GM23248 (cell line): Measurements from ENCODE around the gene TOM1L1. TPM values are rescaled to one million over a fixed set of nuclear protein-coding genes. Genes with fewer than 3 reads are reported as not detected.

Experiments
- DNase-seq: peaks from one replicate; pipeline ENCODE4 v3.0.0-alpha.2; 2015
- H2AFZ ChIP-seq: fragments of 200-600 bp; sonication (generic); 2 replicates; pipeline ENCODE4 v1.6.1; 2016; ENCODE audit warnings: antibody characterized with exemption
- H3F3A ChIP-seq: fragments of 200-600 bp; sonication (generic); 2 replicates; pipeline ENCODE4 v1.6.1; 2016; ENCODE audit warnings: mild to moderate bottlenecking, antibody characterized with exemption, mixed run types; ENCODE audit not compliant: insufficient read depth
- H3K27ac ChIP-seq: fragments of 200-600 bp; sonication (generic); 2 replicates; pipeline ENCODE4 v1.5.1; 2016; ENCODE audit warnings: mild to moderate bottlenecking
- H3K27me3 ChIP-seq: fragments of 200-600 bp; sonication (generic); replicated peaks from 2 replicates; pipeline ENCODE4 v1.6.1; 2016; ENCODE audit warnings: mild to moderate bottlenecking; ENCODE audit not compliant: insufficient read depth
- H3K36me3 ChIP-seq: fragments of 200-600 bp; sonication (generic); 2 replicates; pipeline ENCODE4 v1.6.1; 2016; ENCODE audit warnings: low read depth, mild to moderate bottlenecking
- H3K4me1 ChIP-seq: fragments of 200-600 bp; sonication (generic); 2 replicates; pipeline ENCODE4 v1.6.1; 2016; ENCODE audit warnings: mild to moderate bottlenecking; ENCODE audit not compliant: insufficient read depth
- H3K4me2 ChIP-seq: fragments of 200-600 bp; sonication (generic); one replicate; pipeline ENCODE4 v1.6.1; 2016; ENCODE audit warnings: mild to moderate bottlenecking; ENCODE audit not compliant: unreplicated experiment
- H3K4me3 ChIP-seq: fragments of 200-600 bp; sonication (generic); 2 replicates; pipeline ENCODE4 v1.5.1; 2016; ENCODE audit warnings: mild to moderate bottlenecking
- H3K79me2 ChIP-seq: fragments of 200-600 bp; sonication (generic); 2 replicates; pipeline ENCODE4 v1.6.1; 2016; ENCODE audit warnings: mild to moderate bottlenecking; ENCODE audit not compliant: insufficient read depth
- H3K9ac ChIP-seq: fragments of 200-600 bp; sonication (generic); 2 replicates; pipeline ENCODE4 v1.6.1; 2016; ENCODE audit warnings: mild to moderate bottlenecking
- H3K9me2 ChIP-seq: fragments of 200-600 bp; sonication (generic); 2 replicates; pipeline ENCODE4 v1.6.1; 2016; ENCODE audit warnings: mixed run types, mild to moderate bottlenecking, moderate library complexity; ENCODE audit not compliant: insufficient read depth
- H3K9me3 ChIP-seq: fragments of 200-600 bp; sonication (generic); one replicate; pipeline ENCODE4 v1.6.1; 2017; ENCODE audit warnings: low read depth
- H4K20me1 ChIP-seq: fragments of 200-600 bp; sonication (generic); 2 replicates; pipeline ENCODE4 v1.6.0; 2016; ENCODE audit not compliant: insufficient read depth
- EZH2 ChIP-seq: fragments of 200-600 bp; sonication (generic); IDR thresholded peaks from 2 replicates; pipeline ENCODE4 v1.6.1; 2018; ENCODE audit warnings: antibody characterized with exemption, mild to moderate bottlenecking; ENCODE audit not compliant: insufficient read depth, poor library complexity, severe bottlenecking
- EZH2phosphoT487 ChIP-seq: fragments of 200-600 bp; sonication (generic); IDR thresholded peaks from 2 replicates; pipeline ENCODE4 v1.6.1; 2018; ENCODE audit warnings: antibody characterized with exemption, moderate library complexity, mild to moderate bottlenecking, low read depth; ENCODE audit not compliant: insufficient read depth
- WGBS, 2 experiments: methylation state at CpG; one replicate each; pipeline ENCODE4 v1.1.6; 2015 to 2017; ENCODE audit warnings: low lambda C conversion rate in 2 of 2, low coverage in 1 of 2; ENCODE audit errors: missing lambda C conversion rate in 2 of 2; 5-methylcytosine and 5-hydroxymethylcytosine counted together
- in situ Hi-C: fragments of 300-500 bp; cut with MboI; formaldehyde crosslinking; loops from 2 replicates; pipeline ENCODE4 v1.15.0; 2020
- polyA plus RNA-seq: library from polyadenylated mRNA; unstranded; fragments of >200 nt; fragmentation: Nextera tagmentation; extraction: Ambion mirVana; gene quantifications from 2 replicates; pipeline ENCODE4 v1.2.1, GENCODE V29; 2016
- total RNA-seq: library from RNA; depleted of rRNA; stranded (reverse); fragments of >200 nt; shearing (Covaris generic); gene quantifications from 2 replicates; pipeline ENCODE4 v1.2.3, GENCODE V29; 2014

Gene TOM1L1
- total and polyA plus RNA-seq, 2 experiments from 2014 or later: 5.5 to 13.1 TPM

GRCh38 chr17:54903375-54903774 is 2.7 kb downstream of the TOM1L1 start:
- peaks cover 5% of the 10 kb centered on the region; the same call in 1 of the 2 replicates for H3K4me1 ChIP-seq
- H3F3A ChIP-seq: no peaks in the 10 kb centered on the region
- H3K36me3 ChIP-seq: no peaks in the 10 kb centered on the region
- 77 to 92% methylated on average over 1 of the region's 1 CpG for WGBS, 2 experiments
- no peak overlapping the region for H3K9ac ChIP-seq
- no peaks in the 10 kb centered on the region for H3K9me2 ChIP-seq
- H4K20me1 ChIP-seq: no peaks in the 10 kb centered on the region
- no peak overlapping the region for H3K27ac ChIP-seq
- H3K79me2 ChIP-seq: no peaks in the 10 kb centered on the region
- peaks cover 13% of the 10 kb centered on the region; the same call in 1 of the 2 replicates for H3K27me3 ChIP-seq
- no peaks in the 10 kb centered on the region for H3K9me3 ChIP-seq
- H3K4me2 ChIP-seq: no peak overlapping the region
- TF ChIP-seq EZH2phosphoT487 (no peak), EZH2 (no peak)
- H3K4me3 ChIP-seq: no peak overlapping the region
- no peak overlapping the region for H2AFZ ChIP-seq
- DNase-seq: peak; percentile 10
- in situ Hi-C loops: no loop called here

GRCh38 chr17:54906683-54907082 is 6.0 kb downstream of the TOM1L1 start:
- no peaks in the 10 kb centered on the region for H3K79me2 ChIP-seq
- TF ChIP-seq EZH2 (no peak), EZH2phosphoT487 (no peak)
- in situ Hi-C loops: no loop called here
- H3K4me3 ChIP-seq: no peak overlapping the region
- H3K27me3 ChIP-seq: no peaks in the 10 kb centered on the region
- no peaks in the 10 kb centered on the region for H3K9me2 ChIP-seq
- H4K20me1 ChIP-seq: no peaks in the 10 kb centered on the region
- no peaks in the 10 kb centered on the region for H3K4me1 ChIP-seq
- no peak for DNase-seq
- H3K27ac ChIP-seq: no peak overlapping the region
- H2AFZ ChIP-seq: no peak overlapping the region
- H3K36me3 ChIP-seq: no peaks in the 10 kb centered on the region
- 82 to 85% methylated on average over 7 of the region's 7 CpGs for WGBS, 2 experiments
- no peaks in the 10 kb centered on the region for H3K9me3 ChIP-seq
- H3K9ac ChIP-seq: no peak overlapping the region
- no peaks in the 10 kb centered on the region for H3F3A ChIP-seq
- H3K4me2 ChIP-seq: no peak overlapping the region

- WGBS, 2 experiments: 90 to 91% methylated on average over 5 of the region's 5 CpGs
- H3K79me2 ChIP-seq: no peaks in the 10 kb centered on the region
- no peaks in the 10 kb centered on the region for H3K4me1 ChIP-seq
- H3K9ac ChIP-seq: no peak overlapping the region
- no peak overlapping the region for H3K4me3 ChIP-seq
- H3K9me2 ChIP-seq: no peaks in the 10 kb centered on the region
- H3K27ac ChIP-seq: no peak overlapping the region
- H2AFZ ChIP-seq: no peak overlapping the region
- no peaks in the 10 kb centered on the region for H3K27me3 ChIP-seq
- no peaks in the 10 kb centered on the region for H4K20me1 ChIP-seq
- H3K9me3 ChIP-seq: no peaks in the 10 kb centered on the region
- in situ Hi-C loops: no loop called here
- no peak for DNase-seq
- no peaks in the 10 kb centered on the region for H3K36me3 ChIP-seq
- H3F3A ChIP-seq: no peaks in the 10 kb centered on the region
- no peak overlapping the region for H3K4me2 ChIP-seq
- no peak for TF ChIP-seq EZH2
- no peak for TF ChIP-seq EZH2phosphoT487
Measured at GRCh38 chr17:54907376-54907775, 6.7 kb downstream of the TOM1L1 start.

DNA sequence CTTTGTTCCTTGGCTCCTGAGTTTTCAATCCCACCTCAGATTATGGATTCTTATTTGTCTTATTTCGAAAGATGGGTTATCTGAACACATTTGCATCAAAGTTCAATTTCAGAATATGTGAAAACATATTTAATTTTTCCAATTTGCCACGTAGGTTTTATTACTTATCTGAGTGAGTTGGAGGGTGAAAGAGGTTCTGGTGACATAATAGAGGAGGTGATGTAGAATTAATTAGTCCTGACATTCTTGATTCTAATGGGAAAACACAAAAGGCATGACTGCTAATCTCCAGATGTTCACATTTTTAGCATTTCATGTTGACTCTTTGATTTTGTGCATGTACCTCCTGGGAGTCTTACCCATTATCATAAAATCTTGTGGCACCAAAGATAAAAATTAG is 9.1 kb downstream of the TOM1L1 start:
- Histone ChIP-seq H3K9ac (no peak overlapping the region), H3K36me3 (0 out of 2 replicates have a peak, but pooled peaks cover 2% of the 10 kb centered on the region), H3K9me2 (no peaks in the 10 kb centered on the region), H3K27me3 (no peaks in the 10 kb centered on the region), H3K79me2 (no peaks in the 10 kb centered on the region), H3K4me3 (no peak overlapping the region), H2AFZ (no peak overlapping the region), H4K20me1 (no peaks in the 10 kb centered on the region), H3K4me2 (no peak overlapping the region), H3K9me3 (no peaks in the 10 kb centered on the region), H3F3A (no peaks in the 10 kb centered on the region), H3K4me1 (no peaks in the 10 kb centered on the region), H3K27ac (no peak overlapping the region)
- WGBS, 2 experiments: 56 to 58% methylated on average over 2 of the region's 2 CpGs
- TF ChIP-seq EZH2phosphoT487 (no peak), EZH2 (no peak)
- DNase-seq: no peak
- in situ Hi-C loops: no loop called here

- TF ChIP-seq EZH2: no peak
- no peak for TF ChIP-seq EZH2phosphoT487
- no peaks in the 10 kb centered on the region for H3K4me1 ChIP-seq
- peaks cover 12% of the 10 kb centered on the region; the same call in 1 of the 2 replicates for H3K36me3 ChIP-seq
- H3K4me2 ChIP-seq: no peak overlapping the region
- H3K27ac ChIP-seq: no peak overlapping the region
- H3K9me3 ChIP-seq: peaks cover 3% of the 10 kb centered on the region
- no peak for DNase-seq
- in situ Hi-C loops: no loop called here
- no peaks in the 10 kb centered on the region for H3K9me2 ChIP-seq
- H2AFZ ChIP-seq: no peak overlapping the region
- no peaks in the 10 kb centered on the region for H3F3A ChIP-seq
- no peaks in the 10 kb centered on the region for H3K27me3 ChIP-seq
- WGBS, 2 experiments: 72 to 81% methylated on average over 2 of the region's 2 CpGs
- no peak overlapping the region for H3K4me3 ChIP-seq
- H3K9ac ChIP-seq: no peak overlapping the region
- no peaks in the 10 kb centered on the region for H3K79me2 ChIP-seq
- no peaks in the 10 kb centered on the region for H4K20me1 ChIP-seq
Measured at GRCh38 chr17:54916721-54917120, 16.1 kb downstream of the TOM1L1 start.
